Upper lobe of left lung (tissue), 6 donors: ENCODE data around the gene RAB29. TPM values are rescaled to one million over a fixed set of nuclear protein-coding genes. Genes with fewer than 3 reads are reported as not detected.

Source experiments
- ATAC-seq, 2 donors: fragments of 200-7000 bp; cut with Tn5 transposase; one replicate each; pipeline ENCODE4 v1.9.1; 2022; ENCODE audit warnings: mild to moderate bottlenecking in 2 of 2, moderate library complexity in 2 of 2; ENCODE audit not compliant: low FRiP score in 2 of 2
- DNase-seq, 2 donors: peaks; one replicate each; pipeline ENCODE4 v3.0.0-alpha.2; 2019 to 2020
- H3K27ac ChIP-seq, 4 donors: fragments of 200-600 bp; sonication (generic); one replicate each; pipeline ENCODE4 v1.5.1; 2016 to 2019
- H3K27me3 ChIP-seq, 4 donors: fragments of 200-600 bp; sonication (generic); one replicate each; pipeline ENCODE4 v1.5.1; 2017 to 2019
- H3K36me3 ChIP-seq, 4 donors: fragments of 200-600 bp; sonication (generic); one replicate each; pipeline ENCODE4 v1.5.1; 2016 to 2019
- H3K4me1 ChIP-seq, 4 donors: fragments of 200-600 bp; sonication (generic); one replicate each; pipeline ENCODE4 v1.5.1; 2018 to 2019
- H3K4me3 ChIP-seq, 4 donors: fragments of 200-600 bp; sonication (generic); one replicate each; pipeline ENCODE4 v1.5.1; 2017 to 2019; ENCODE audit warnings: mild to moderate bottlenecking in 2 of 4, moderate library complexity in 1 of 4
- H3K9me3 ChIP-seq, 4 donors: fragments of 200-600 bp; sonication (generic); one replicate each; pipeline ENCODE4 v1.5.1; 2018 to 2019
- EP300 ChIP-seq, 4 donors: sonication (generic); formaldehyde crosslinking; IDR thresholded peaks; one replicate each; pipeline ENCODE4 v1.5.1; 2017; ENCODE audit warnings: antibody characterized with exemption in 4 of 4, control low read depth in 2 of 4
- POLR2A ChIP-seq, 4 donors: fragments of 450-650 bp; IDR thresholded peaks; one replicate each; pipeline ENCODE4 v1.5.1; 2016 to 2017; ENCODE audit warnings: antibody characterized with exemption in 4 of 4, mild to moderate bottlenecking in 2 of 4
- POLR2AphosphoS5 ChIP-seq, 2 donors: sonication (generic); formaldehyde crosslinking; IDR thresholded peaks; one replicate each; pipeline ENCODE4 v1.5.1; 2017; ENCODE audit warnings: antibody characterized with exemption in 2 of 2
- WGBS, 2 donors: methylation state at CpG; one replicate each; pipeline ENCODE4 v1.1.5; 2017 to 2018; 5-methylcytosine and 5-hydroxymethylcytosine counted together
- total RNA-seq, 6 donors: library from RNA; depleted of rRNA in 4 of 6; stranded (reverse); fragments of >200 nt in 4 of 6; gene quantifications; one replicate each; pipeline versions ENCODE4 v1.1.0 to v1.2.1, GENCODE V29; 2016 to 2021
- TF ChIP-seq, protein P1 (sequence below), 6 experiments: fragments of 450-650 bp in 4 of 6; fragments of 200-600 bp in 2 of 6; sonication (generic) in 2 of 6; IDR thresholded peaks; one replicate each; pipeline ENCODE4 v1.5.1; 2016 to 2019; ENCODE audit warnings: antibody characterized with exemption in 6 of 6
- donor health status: DM: no; HTN: no; CAD: no; lungs with moderate emphysema.
- donor health status: DM: no; HTN: yes; CAD: no; lungs with severe emphysema.

The RAB29 gene
- total RNA-seq, 6 donors from 2014 or later: 17.8 to 27.6 (median 25.1) TPM

- TF ChIP-seq, protein P1, sequence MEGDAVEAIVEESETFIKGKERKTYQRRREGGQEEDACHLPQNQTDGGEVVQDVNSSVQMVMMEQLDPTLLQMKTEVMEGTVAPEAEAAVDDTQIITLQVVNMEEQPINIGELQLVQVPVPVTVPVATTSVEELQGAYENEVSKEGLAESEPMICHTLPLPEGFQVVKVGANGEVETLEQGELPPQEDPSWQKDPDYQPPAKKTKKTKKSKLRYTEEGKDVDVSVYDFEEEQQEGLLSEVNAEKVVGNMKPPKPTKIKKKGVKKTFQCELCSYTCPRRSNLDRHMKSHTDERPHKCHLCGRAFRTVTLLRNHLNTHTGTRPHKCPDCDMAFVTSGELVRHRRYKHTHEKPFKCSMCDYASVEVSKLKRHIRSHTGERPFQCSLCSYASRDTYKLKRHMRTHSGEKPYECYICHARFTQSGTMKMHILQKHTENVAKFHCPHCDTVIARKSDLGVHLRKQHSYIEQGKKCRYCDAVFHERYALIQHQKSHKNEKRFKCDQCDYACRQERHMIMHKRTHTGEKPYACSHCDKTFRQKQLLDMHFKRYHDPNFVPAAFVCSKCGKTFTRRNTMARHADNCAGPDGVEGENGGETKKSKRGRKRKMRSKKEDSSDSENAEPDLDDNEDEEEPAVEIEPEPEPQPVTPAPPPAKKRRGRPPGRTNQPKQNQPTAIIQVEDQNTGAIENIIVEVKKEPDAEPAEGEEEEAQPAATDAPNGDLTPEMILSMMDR (IDR thresholded peaks at IDR 0.05): no peak
- TF ChIP-seq POLR2AphosphoS5 (IDR thresholded peaks at IDR 0.05): no peak
- Histone ChIP-seq H3K9me3 (no peaks in the 10 kb centered on the region), H3K4me3 (no peak overlapping the region), H3K4me1 (peaks cover 30 to 61% (median 43%) of the 10 kb centered on the region in 4 donors), H3K36me3 (peaks cover 0 to 3% (median 0%) of the 10 kb centered on the region in 4 donors), H3K27ac (no peak overlapping the region), H3K27me3 (no peaks in the 10 kb centered on the region)
- DNase-seq (no peak), ATAC-seq (no peak)
- 54 to 86% methylated on average over 4 of the region's 4 CpGs for WGBS, 2 donors
Observed at GRCh38 chr1:205743977-205744376, 31.3 kb downstream of the RAB29 start.

- Histone ChIP-seq H3K36me3 (peaks cover 0 to 3% (median 0%) of the 10 kb centered on the region in 4 donors), H3K27ac (no peak overlapping the region), H3K4me3 (no peak overlapping the region), H3K4me1 (peaks cover 12 to 43% (median 27%) of the 10 kb centered on the region in 4 donors), H3K27me3 (no peaks in the 10 kb centered on the region), H3K9me3 (no peaks in the 10 kb centered on the region)
- TF ChIP-seq POLR2A (IDR thresholded peaks at IDR 0.05): no peak
- TF ChIP-seq POLR2AphosphoS5 (IDR thresholded peaks at IDR 0.05): no peak
- TF ChIP-seq, protein P1 (IDR thresholded peaks at IDR 0.05): no peak
- TF ChIP-seq EP300 (IDR thresholded peaks at IDR 0.05): no peak
- WGBS, 2 donors: 76 to 81% methylated on average over 1 of the region's 1 CpG
- ATAC-seq: no peak
- no peak for DNase-seq
Observed at GRCh38 chr1:205741681-205742080, 33.6 kb downstream of the RAB29 start.

GRCh38 chr1:205739348-205740160 lies 35.7 kb downstream of the RAB29 start:
- no peak for TF ChIP-seq EP300 (IDR thresholded peaks at IDR 0.05)
- TF ChIP-seq, protein P1 (IDR thresholded peaks at IDR 0.05): no peak
- TF ChIP-seq POLR2A (IDR thresholded peaks at IDR 0.05): no peak
- TF ChIP-seq POLR2AphosphoS5 (IDR thresholded peaks at IDR 0.05): no peak
- Histone ChIP-seq H3K4me1 (peaks cover 0 to 26% (median 13%) of the 10 kb centered on the region in 4 donors), H3K4me3 (no peak overlapping the region), H3K36me3 (peaks cover 0 to 11% (median 0%) of the 10 kb centered on the region in 4 donors), H3K9me3 (no peaks in the 10 kb centered on the region), H3K27me3 (no peaks in the 10 kb centered on the region), H3K27ac (peak overlapping the region in 1 of 4 donors; percentile 16)
- WGBS, 2 donors: 52 to 60% methylated on average over 5 of the region's 5 CpGs
- ATAC-seq: no peak
- DNase-seq: no peak

GRCh38 chr1:205735218-205735617 lies 40.1 kb downstream of the RAB29 start:
- no peaks in the 10 kb centered on the region for H3K27me3 ChIP-seq
- DNase-seq (no peak), ATAC-seq (no peak)
- H3K27ac ChIP-seq: no peak overlapping the region
- H3K4me3 ChIP-seq: no peak overlapping the region
- H3K36me3 ChIP-seq: peaks cover 0 to 8% (median 0%) of the 10 kb centered on the region in 4 donors
- H3K9me3 ChIP-seq: no peaks in the 10 kb centered on the region
- TF ChIP-seq EP300 (IDR thresholded peaks at IDR 0.05) (no peak), POLR2A (IDR thresholded peaks at IDR 0.05) (no peak), POLR2AphosphoS5 (IDR thresholded peaks at IDR 0.05) (no peak)
- TF ChIP-seq, protein P1 (IDR thresholded peaks at IDR 0.05): no peak
- WGBS, 2 donors: 93 to 96% methylated on average over 1 of the region's 1 CpG
- H3K4me1 ChIP-seq: peaks cover 0 to 19% (median 9%) of the 10 kb centered on the region in 4 donors
